Activated naive CD8-positive, alpha-beta T cell treated with anti-CD3 and anti-CD28 coated beads for 36 hours (primary cell): Measurements from ENCODE around the gene GAGE12J. TPM values are rescaled to one million over a fixed set of nuclear protein-coding genes. Genes with fewer than 3 reads are reported as not detected.
"Not testable (repeated sequence)": the region's sequence is repeated elsewhere in the genome, so short reads cannot be mapped to it uniquely, and the experiment has no call there.

Experiments used
- DNase-seq: peaks from one replicate; pipeline ENCODE4 v3.0.0; 2021
- H3K27ac Mint-ChIP-seq: one replicate; pipeline ENCODE4 v1.8.0; 2022; ENCODE audit warnings: mild to moderate bottlenecking, moderate library complexity, mixed read lengths
- H3K27me3 Mint-ChIP-seq: one replicate; pipeline ENCODE4 v1.8.0; 2022; ENCODE audit warnings: mild to moderate bottlenecking, mixed read lengths
- H3K36me3 Mint-ChIP-seq: one replicate; pipeline ENCODE4 v1.8.0; 2021; ENCODE audit warnings: mild to moderate bottlenecking, mixed read lengths
- H3K4me1 Mint-ChIP-seq: one replicate; pipeline ENCODE4 v1.8.0; 2021; ENCODE audit warnings: mixed read lengths
- H3K4me3 Mint-ChIP-seq: one replicate; pipeline ENCODE4 v1.8.0; 2022; ENCODE audit warnings: mild to moderate bottlenecking, moderate library complexity, mixed read lengths
- H3K9me3 Mint-ChIP-seq: one replicate; pipeline ENCODE4 v1.8.0; 2022; ENCODE audit warnings: mixed read lengths
- total RNA-seq, 2 experiments: library from RNA; stranded (reverse); gene quantifications; one replicate each; pipeline ENCODE4 v1.2.3, GENCODE V29; 2021

Gene GAGE12J
- total RNA-seq, 2 experiments from 2014 or later, result not detected

- H3K4me1 Mint-ChIP-seq, result peaks cover 21% of the 10 kb centered on the region
- H3K9me3 Mint-ChIP-seq, result no peaks in the 10 kb centered on the region
- no peak overlapping the region for H3K4me3 Mint-ChIP-seq
- no peak for DNase-seq
- no peaks in the 10 kb centered on the region for H3K27me3 Mint-ChIP-seq
- H3K27ac Mint-ChIP-seq, result no peak overlapping the region
- no peaks in the 10 kb centered on the region for H3K36me3 Mint-ChIP-seq
These were observed 29.2 kb upstream of the GAGE12J start for GRCh38 chrX:49292400-49293362.

- H3K4me1 Mint-ChIP-seq, H3K36me3 Mint-ChIP-seq, H3K27ac Mint-ChIP-seq, H3K9me3 Mint-ChIP-seq, DNase-seq, H3K4me3 Mint-ChIP-seq, H3K27me3 Mint-ChIP-seq: not testable (repeated sequence)
These were observed 22.5 kb upstream of the GAGE12J start for GRCh38 chrX:49299293-49299692.

- DNase-seq, result no peak
- Mint-ChIP-seq H3K36me3 (peaks cover 2% of the 10 kb centered on the region), H3K27me3 (no peaks in the 10 kb centered on the region), H3K4me3 (no peak overlapping the region), H3K9me3 (no peaks in the 10 kb centered on the region), H3K4me1 (peaks cover 3% of the 10 kb centered on the region), H3K27ac (no peak overlapping the region)
These were observed 21.1 kb upstream of the GAGE12J start for GRCh38 chrX:49300703-49301102.

- H3K4me3 Mint-ChIP-seq, result no peak within 1 kb of the TSS
- no peaks in the 10 kb centered on the region for H3K9me3 Mint-ChIP-seq
- no peak within 1 kb of the TSS for H3K27ac Mint-ChIP-seq
- peaks cover 2% of the 10 kb centered on the region for H3K36me3 Mint-ChIP-seq
- DNase-seq, result no peak
- no peaks in the 10 kb centered on the region for H3K4me1 Mint-ChIP-seq
- no peaks in the 10 kb centered on the region for H3K27me3 Mint-ChIP-seq
These were observed 18.5 kb upstream of the GAGE12J start, which contains the start of gene GAGE10 for GRCh38 chrX:49303346-49303745. Gene GAGE10 (plus strand): TSS chrX:49303646. CDS start chrX:49304860, 1,214 bp downstream.

- not testable (repeated sequence) for H3K36me3 Mint-ChIP-seq
These were observed 14.1 kb upstream of the GAGE12J start for GRCh38 chrX:49307775-49308174.

GRCh38 chrX:49308604-49309269 lies 13.1 kb upstream of the GAGE12J start:
- Mint-ChIP-seq H3K9me3 (no peaks in the 10 kb centered on the region), H3K27ac (peak overlapping the region; percentile 94), H3K36me3 (no peaks in the 10 kb centered on the region), H3K27me3 (no peaks in the 10 kb centered on the region), H3K4me1 (peaks cover 19% of the 10 kb centered on the region), H3K4me3 (peak overlapping the region; percentile 68)
- DNase-seq, result peak; percentile 24

More at GRCh38 chrX:49307775-49308174, 14.1 kb upstream of the GAGE12J start:
- not testable (repeated sequence) for H3K27ac Mint-ChIP-seq, H3K27me3 Mint-ChIP-seq, H3K4me3 Mint-ChIP-seq, H3K9me3 Mint-ChIP-seq, DNase-seq
- peaks cover 19% of the 10 kb centered on the region for H3K4me1 Mint-ChIP-seq

GRCh38 chrX:49309401-49309981 lies 12.3 kb upstream of the GAGE12J start:
- DNase-seq, result no peak
- H3K36me3 Mint-ChIP-seq, result no peaks in the 10 kb centered on the region
- H3K4me1 Mint-ChIP-seq, result peaks cover 19% of the 10 kb centered on the region
- peak overlapping the region; percentile 68 for H3K4me3 Mint-ChIP-seq
- no peaks in the 10 kb centered on the region for H3K27me3 Mint-ChIP-seq
- H3K27ac Mint-ChIP-seq, result peak overlapping the region; percentile 94
- H3K9me3 Mint-ChIP-seq, result no peaks in the 10 kb centered on the region

GRCh38 chrX:49310371-49310770 lies 11.5 kb upstream of the GAGE12J start:
- Mint-ChIP-seq H3K4me1 (peaks cover 19% of the 10 kb centered on the region), H3K4me3 (no peak overlapping the region), H3K27ac (no peak overlapping the region), H3K36me3 (no peaks in the 10 kb centered on the region), H3K27me3 (no peaks in the 10 kb centered on the region), H3K9me3 (no peaks in the 10 kb centered on the region)
- DNase-seq, result no peak

GRCh38 chrX:49312176-49312575 lies 9.7 kb upstream of the GAGE12J start:
- no peak for DNase-seq
- H3K4me3 Mint-ChIP-seq, result no peak overlapping the region

GRCh38 chrX:49316085-49316484 lies 5.8 kb upstream of the GAGE12J start:
- Mint-ChIP-seq H3K27me3 (no peaks in the 10 kb centered on the region), H3K4me3 (no peak overlapping the region), H3K27ac (no peak overlapping the region), H3K9me3 (no peaks in the 10 kb centered on the region), H3K4me1 (no peaks in the 10 kb centered on the region), H3K36me3 (no peaks in the 10 kb centered on the region)
- DNase-seq, result no peak

More at GRCh38 chrX:49312176-49312575, 9.7 kb upstream of the GAGE12J start:
- Mint-ChIP-seq H3K27ac (no peak overlapping the region), H3K36me3 (no peaks in the 10 kb centered on the region), H3K4me1 (peaks cover 19% of the 10 kb centered on the region), H3K9me3 (no peaks in the 10 kb centered on the region), H3K27me3 (no peaks in the 10 kb centered on the region)

- H3K27me3 Mint-ChIP-seq, H3K27ac Mint-ChIP-seq, H3K36me3 Mint-ChIP-seq, H3K4me1 Mint-ChIP-seq, H3K9me3 Mint-ChIP-seq, H3K4me3 Mint-ChIP-seq, DNase-seq: not testable (repeated sequence)
These were observed 429 bp downstream of the GAGE12J start for GRCh38 chrX:49322266-49322665.

- not testable (repeated sequence) for H3K4me3 Mint-ChIP-seq, H3K4me1 Mint-ChIP-seq, H3K27ac Mint-ChIP-seq, DNase-seq, H3K9me3 Mint-ChIP-seq, H3K27me3 Mint-ChIP-seq, H3K36me3 Mint-ChIP-seq
These were observed 1.9 kb downstream of the GAGE12J start for GRCh38 chrX:49323735-49324134.

GRCh38 chrX:49330421-49330820 lies 8.6 kb downstream of the GAGE12J start:
- H3K4me1 Mint-ChIP-seq, H3K27ac Mint-ChIP-seq, H3K27me3 Mint-ChIP-seq, H3K4me3 Mint-ChIP-seq, H3K9me3 Mint-ChIP-seq, H3K36me3 Mint-ChIP-seq, DNase-seq: not testable (repeated sequence)

- DNase-seq, result not testable (repeated sequence)
These were observed 9.4 kb downstream of the GAGE12J start, which contains the start of gene GAGE13 for GRCh38 chrX:49331282-49331681. Gene GAGE13 (plus strand): TSS chrX:49331582. CDS start chrX:49332738, 1,156 bp downstream.

GRCh38 chrX:49331841-49332240 lies 10.0 kb downstream of the GAGE12J start:
- not testable (repeated sequence) for H3K27me3 Mint-ChIP-seq, H3K4me3 Mint-ChIP-seq, H3K27ac Mint-ChIP-seq, H3K9me3 Mint-ChIP-seq, DNase-seq, H3K4me1 Mint-ChIP-seq, H3K36me3 Mint-ChIP-seq

More at GRCh38 chrX:49331282-49331681, 9.4 kb downstream of the GAGE12J start, which contains the start of gene GAGE13:
- not testable (repeated sequence) for H3K27ac Mint-ChIP-seq, H3K27me3 Mint-ChIP-seq, H3K4me3 Mint-ChIP-seq, H3K4me1 Mint-ChIP-seq, H3K36me3 Mint-ChIP-seq, H3K9me3 Mint-ChIP-seq
